Right hindlimb (tissue), 1 donor: Measurements from ENCODE around the gene SPRED3.
"Not testable (repeated sequence)": the region's sequence is repeated elsewhere in the genome, so short reads cannot be mapped to it uniquely, and the experiment has no call there.

Source experiments
- DNase-seq: peaks from one replicate; pipeline ENCODE4 v3.0.0-alpha.2; 2018

Gene SPRED3, protein sequence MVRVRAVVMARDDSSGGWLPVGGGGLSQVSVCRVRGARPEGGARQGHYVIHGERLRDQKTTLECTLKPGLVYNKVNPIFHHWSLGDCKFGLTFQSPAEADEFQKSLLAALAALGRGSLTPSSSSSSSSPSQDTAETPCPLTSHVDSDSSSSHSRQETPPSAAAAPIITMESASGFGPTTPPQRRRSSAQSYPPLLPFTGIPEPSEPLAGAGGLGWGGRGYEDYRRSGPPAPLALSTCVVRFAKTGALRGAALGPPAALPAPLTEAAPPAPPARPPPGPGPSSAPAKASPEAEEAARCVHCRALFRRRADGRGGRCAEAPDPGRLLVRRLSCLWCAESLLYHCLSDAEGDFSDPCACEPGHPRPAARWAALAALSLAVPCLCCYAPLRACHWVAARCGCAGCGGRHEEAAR

DNA sequence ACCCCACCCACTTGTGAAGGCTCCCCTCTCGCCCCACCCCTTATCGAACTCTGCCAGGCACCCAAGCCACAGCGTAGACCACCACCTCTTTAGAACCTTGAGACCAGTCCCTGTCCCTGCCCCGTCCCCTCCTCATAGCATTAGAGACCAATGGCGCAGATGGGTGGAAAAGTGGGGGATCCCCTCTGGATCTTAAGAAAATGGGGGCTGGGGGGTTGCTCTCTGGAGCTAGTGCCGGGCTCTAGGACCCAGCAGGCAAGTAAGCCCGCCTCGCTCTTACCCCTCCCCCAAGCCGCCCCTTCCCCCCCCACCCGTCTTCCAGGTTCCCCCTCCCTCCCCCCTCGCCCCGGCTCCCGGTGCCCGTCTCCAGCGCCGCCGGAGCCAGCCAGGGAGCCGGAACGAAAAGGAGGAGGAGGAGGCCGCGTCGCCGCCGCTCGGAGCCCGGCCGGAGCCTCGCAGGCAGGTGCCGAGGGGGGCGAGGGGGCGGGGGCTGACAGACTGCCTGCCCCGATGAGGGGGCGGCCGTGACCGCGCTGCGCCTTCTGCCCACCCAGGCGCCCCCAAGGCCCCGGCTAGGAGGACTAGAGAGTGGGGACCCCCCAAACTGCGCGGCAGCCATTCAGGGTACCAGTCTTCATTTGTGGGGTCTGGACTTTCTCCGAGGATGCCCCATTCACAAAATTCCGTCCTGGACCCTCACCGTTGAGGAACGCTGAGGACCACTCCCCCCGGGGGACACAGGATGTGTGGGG is at the start of gene SPRED3:
Gene SPRED3, plus strand, starts transcription at position 349 of the 752 bp plus-strand sequence. CDS start 1,606 bp downstream, outside the sequence.
- no peak for DNase-seq

DNA sequence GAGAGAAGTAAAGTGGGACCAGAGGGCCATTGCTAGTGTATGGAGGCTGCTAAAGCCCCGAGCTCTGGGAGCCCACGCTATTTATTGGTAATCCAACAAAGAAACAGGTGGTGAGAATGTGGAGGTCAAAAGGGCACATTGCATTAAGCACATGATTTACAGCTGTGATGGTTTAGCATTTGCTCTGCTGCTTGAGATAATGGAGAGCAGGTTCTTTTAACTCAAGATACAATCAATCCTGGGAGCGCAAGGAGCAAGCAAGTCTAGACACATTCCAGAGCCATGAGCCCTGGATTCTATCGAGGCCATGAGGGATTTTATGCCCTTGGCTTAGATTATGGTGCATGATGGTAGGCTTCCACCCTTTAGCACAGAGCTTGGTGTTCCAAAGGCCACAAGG is 49.5 kb upstream of the SPRED3 start:
- not testable (repeated sequence) for DNase-seq

DNA sequence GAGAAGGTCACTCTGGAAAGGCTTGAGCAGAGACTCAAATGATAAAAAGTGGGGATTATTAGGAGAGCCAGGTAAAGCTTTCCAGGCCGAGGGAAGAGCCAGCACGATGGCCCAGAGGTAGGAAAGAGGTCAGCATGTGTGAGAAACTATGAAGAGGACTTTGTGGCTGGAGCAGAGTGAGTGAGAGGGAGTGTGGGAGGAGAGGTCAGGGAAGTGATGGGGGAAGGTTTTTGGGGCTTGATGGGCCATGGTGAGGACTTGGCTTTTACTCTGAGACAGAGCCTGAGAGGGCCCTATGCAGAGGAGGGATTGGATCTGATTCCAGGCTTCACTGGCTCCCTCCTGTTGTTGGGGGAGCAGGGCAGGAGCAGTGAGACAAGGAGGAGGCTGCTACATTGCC is 47.6 kb upstream of the SPRED3 start:
- no peak for DNase-seq

DNA sequence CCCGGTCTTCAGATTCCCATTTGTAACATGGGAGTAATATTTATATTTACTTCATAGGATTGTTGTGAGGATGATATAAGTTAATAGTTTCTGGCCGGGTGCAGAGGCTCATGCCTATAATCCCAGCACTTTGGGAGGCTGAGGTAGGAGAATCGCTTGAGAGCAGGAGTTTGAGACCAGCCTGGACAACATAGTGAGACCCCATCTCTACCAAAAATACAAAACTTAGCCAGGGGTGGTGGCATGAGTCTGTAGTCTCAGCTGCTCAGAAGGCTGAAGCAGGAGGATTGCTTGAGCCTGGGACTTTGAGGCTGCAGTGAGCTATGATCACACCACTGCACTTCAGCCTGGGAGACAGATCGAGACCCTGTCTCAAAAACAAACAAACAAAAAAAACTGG is 41.7 kb upstream of the SPRED3 start:
- DNase-seq: no peak

DNA sequence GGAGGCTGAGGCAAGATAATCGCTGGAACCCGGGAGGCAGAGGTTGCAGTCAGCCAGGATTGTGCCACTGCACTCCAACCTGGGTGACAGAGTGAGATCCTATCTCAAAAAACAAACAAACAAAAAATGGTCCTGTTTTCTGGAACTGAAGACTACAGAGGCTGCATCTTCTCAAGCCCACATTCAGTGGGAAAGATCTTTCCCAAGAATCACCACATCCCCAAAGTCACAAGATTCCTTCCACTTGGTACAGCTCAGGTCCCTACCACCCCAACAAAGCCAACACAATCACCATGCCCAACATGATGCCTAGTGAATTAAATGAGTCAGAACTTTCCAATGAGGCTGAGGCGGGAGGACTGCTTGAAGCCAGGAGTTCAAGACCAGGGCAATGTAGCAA is 37.6 kb upstream of the SPRED3 start:
- no peak for DNase-seq

DNA sequence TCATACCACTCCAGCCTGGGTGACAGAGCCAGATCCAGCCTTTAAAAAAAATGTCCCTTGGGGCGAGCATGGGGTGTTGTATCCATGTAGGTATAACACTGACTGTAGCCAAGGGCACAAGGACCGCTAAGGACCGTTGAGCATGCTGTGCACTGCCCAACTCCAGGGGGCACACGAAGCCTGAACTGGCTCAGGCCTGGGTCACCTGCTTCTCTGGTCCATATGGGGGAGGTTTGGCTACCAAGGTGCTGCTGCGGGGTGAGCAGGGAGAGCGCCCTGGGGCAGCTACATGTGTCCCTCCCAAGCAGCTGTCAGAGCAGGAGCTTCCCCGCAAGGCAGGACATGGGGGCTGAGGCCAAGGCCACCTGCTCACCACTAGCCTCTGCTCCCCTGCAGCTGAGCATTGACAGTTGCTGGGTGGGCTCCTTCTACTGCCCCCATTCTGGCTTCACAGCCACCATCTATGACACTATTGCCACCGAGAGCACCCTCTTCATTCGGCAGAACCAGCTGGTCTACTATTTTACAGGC is 36.6 kb upstream of the SPRED3 start:
- no peak for DNase-seq

DNA sequence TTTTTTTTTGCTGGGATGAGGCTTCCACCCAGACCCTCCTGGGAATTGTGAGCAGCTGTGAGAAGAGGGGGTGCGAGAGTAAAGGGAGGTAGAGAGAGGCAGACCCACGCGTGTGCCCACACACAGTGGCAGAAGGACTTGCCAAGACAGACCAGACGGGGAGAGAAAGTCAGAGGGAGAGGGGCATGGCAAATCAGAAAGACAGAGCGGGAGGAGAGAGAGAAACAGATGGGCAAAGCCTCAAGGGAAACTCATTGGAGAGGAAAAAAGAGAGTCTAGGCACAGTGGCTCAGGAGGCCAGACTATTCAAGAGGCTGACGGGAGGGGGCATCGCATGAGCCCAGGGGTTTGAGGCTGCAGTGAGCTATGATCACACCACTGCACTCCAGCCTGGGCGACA is 35.9 kb upstream of the SPRED3 start:
- DNase-seq: no peak

DNA sequence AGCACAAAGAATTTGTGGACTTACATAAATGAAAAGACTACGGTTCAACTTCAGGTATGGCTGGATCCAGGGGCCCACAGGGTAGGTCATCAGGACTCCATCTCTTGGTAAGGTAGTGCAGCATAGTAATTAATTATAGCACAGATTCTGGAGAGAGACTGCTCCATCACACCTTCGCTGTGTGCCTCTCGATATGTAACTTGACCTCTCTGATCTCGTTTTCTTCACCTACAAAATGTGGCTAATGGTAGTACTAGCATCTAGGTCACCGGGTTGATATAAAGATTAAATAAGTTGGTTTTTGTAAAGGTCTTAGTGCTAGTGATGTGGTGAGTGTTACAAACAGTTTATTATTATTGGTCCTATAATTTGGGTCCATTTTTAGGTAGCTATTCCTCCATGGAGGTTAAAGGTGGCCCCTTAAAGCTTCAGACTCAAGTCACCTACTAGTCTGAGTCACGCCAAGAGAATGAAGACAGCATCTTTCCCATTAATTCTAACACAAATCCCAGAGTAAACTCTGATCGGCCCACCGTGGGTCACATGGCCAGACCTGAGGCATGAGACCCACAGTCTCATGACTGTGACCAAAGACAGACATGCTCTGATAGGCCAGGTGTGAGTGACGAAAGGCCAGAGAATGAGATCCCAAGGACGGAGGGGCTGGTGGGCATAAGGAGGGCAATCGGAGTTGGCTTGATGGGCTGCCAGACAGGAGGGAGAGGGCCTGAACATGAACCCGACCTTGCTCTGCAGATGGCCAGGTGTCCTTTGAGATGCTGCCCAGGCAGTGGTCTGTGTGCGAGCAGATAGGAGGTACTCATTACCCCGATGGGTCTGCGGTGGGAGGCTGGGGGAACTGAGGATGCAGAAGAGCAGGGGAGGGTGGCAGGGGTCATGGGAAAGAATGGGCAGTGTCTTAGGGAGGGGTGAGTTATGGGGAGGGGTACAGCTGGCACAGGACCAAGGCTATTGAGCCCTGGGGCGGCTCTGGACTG is 32.5 kb upstream of the SPRED3 start:
- DNase-seq: no peak

DNA sequence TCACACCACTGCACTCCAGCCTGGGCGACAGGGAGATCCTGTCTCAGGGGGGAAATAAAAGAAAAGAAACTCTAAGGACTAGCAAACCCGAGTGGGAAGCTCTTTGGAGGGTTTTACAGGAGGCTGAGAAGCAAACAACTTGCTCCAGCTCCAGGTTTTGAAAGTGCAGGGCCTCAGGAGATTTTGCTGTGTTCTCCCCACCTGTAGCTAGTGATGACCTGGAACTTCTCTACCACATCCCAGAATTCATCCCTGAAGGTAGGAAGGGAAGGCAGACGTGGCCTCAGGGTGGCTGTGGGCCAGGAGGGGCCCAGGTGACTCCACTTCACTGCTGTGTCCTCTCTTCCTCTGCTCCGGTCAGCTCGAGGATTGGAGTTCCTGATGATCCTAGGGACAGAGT is 30.4 kb upstream of the SPRED3 start:
- DNase-seq: no peak

DNA sequence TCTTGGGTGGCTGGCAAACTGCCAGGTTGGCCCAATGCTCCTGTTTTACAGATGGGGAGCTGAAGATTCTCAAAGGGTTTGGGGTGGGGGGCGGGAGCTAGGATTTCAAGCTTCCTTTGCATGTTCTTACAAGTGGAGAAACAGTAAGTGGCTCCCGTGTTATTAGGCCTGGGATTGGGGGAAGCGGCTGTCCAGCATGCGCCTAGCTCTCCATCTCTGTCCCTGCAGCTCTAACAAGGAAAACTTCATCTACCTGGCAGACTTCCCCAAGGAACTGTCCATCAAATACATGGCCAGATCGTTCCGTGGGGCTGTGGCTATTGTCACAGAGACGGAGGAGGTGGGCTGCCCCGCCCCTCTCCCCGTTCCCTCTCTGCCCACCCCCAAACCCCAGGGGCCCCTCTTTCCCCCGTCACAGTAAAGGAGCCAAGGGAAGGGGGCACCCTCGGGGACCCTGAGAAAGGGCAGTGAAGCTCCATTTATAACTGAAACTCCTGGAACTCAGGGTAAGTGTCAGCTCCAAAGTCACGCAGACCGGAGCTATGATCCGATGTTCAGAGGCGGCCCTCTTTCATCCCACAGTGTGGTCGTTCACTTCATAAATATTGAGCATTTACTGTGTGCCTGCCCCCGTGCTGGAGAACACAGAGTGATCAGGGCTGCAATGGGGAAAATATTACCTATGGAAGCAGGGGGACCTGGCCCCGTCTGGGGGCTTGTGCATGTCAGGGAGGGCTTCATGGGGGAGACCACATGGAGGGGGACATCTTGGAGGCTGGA is 29.1 kb upstream of the SPRED3 start:
- no peak for DNase-seq

DNA sequence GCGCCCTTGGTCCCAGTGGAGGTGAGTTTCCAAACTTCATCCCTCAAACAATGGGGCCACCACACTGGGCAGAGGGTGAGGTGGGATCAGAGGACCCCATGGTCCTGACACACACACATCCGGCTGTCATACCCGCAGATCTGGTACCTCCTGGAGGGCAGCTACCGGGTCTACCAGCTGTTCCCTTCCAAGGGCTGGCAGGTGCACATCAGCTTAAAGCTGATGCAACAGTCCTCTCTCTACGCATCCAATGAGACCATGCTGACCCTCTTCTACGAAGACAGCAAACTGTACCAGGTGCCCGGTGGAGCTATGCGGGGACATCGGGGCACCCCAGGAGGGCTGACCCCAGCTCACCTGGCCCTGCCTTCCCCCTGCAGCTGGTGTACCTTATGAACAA is 28.1 kb upstream of the SPRED3 start:
- DNase-seq: no peak

DNA sequence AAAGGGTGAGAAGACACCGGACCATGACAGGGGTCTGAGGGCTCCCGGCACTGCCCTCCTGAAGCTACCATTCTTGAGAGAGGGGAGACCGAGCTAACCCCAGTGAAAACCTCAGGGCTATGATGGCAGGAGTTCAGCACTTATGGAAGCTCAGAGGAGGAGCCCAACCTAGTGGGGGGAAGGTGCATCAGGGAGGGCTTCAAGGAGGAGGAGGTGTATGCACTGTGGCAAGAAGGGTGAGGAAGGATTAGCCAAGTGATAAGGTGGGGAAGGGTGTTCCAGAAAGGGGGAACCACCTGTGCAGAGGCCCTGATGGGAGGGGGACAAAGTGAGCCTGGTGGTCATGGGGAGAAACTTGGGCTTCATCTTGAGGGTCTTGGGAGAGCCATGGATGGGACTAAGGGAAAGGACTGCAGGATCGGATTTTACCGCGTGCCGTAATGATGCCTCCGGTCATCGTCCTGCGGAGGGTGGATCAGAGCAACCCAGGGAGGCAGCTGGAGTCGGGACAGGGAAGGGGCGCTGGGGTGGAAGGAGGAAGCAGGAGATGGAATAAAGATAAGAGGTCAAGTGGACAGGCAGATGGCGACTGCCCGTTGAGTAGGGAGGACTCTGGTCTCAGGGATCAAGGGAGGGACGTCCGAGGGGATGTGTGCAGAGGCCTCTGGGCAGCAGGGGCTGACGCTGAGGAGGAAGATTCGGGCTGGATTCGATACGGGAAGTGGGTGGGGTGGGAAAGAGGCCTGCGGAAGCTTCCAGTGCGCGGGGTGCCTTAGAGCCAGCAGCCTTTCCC is 27.5 kb upstream of the SPRED3 start:
- DNase-seq: no peak

DNA sequence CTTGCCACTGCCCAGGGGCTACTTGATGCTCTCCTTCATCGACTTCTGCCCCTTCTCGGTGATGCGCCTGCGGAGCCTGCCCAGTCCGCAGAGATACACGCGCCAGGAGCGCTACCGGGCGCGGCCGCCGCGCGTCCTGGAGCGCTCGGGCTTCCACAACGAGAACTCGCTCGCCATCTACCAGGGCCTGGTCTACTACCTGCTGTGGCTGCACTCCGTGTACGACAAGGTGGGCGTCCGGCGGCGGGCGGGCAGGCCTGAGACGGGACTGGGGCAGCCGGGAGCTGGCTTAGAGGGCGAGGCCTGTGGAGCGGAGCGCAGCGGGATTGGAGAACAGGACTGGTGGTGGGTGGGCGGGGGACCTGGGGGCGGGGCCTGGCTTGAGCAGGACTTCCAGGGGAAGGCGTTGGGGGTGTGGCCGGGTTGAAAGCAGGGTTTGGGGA is 26.8 kb upstream of the SPRED3 start:
- peak; percentile 86 for DNase-seq

DNA sequence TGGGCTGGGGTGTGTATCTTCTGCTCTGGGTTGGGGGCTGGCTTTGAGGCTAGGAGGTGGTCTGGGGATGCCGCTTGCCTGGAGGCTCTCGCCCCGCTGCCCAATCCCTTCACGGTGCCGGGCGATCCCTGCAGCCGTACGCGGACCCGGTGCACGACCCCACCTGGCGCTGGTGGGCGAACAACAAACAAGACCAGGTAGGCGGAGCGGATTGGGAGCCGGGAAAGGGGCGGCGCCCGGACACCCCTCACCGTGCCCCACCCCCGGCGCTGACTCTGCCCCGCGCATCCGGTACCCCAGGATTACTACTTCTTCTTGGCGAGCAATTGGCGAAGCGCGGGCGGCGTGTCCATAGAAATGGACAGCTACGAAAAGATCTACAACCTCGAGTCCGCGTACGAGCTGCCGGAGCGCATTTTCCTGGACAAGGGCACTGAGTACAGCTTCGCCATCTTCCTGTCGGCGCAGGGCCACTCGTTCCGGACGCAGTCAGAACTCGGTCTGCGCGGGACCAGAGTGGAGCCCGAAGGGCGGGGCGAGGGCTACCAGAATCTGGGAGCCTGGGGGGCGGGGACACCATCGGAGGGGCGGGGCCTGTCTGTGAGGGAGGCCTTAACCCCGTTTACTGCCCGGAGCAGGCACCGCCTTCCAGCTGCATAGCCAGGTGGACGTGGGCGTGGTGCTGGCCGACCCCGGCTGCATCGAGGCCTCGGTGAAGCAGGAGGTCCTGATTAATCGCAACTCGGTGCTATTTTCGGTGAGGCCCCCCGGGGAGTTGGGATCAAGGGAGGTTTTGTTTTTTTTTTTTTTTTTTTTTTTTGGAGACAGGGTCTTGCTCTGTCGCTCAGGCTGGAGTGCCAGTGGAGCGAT is 26.2 kb upstream of the SPRED3 start:
- peak; percentile 71 for DNase-seq

DNA sequence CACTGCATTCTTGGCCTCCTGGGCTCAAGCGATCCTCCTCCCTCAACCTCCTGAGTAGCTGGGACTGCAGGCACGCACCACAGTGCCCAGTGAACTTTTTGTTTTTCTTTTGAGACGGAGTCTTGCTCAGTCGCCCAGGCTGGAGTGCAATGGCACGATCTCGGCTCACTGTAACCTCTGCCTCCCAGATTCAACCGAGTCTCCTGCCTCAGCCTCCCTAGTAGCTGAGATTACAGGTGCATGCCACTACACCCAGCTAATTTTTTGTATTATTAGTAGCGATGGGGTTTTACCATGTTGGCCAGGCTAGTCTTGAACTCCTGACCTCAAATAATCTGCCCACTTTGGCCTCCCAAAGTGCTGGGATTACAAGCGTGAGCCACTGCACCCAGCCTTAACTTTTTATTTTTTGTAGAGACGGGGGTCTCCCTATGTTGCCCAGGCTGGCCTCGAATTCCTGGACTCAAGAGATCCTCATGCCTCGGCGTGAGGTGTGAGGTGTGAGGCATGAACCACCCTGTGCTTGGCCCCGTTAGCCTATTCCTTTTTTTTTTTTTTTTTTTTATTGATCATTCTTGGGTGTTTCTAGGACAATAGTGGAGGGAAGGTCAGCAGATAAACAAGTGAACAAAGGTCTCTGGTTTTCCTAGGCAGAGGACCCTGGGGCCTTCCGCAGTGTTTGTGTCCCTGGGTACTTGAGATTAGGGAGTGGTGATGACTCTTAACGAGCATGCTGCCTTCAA is 25.4 kb upstream of the SPRED3 start:
- DNase-seq: not testable (repeated sequence)

DNA sequence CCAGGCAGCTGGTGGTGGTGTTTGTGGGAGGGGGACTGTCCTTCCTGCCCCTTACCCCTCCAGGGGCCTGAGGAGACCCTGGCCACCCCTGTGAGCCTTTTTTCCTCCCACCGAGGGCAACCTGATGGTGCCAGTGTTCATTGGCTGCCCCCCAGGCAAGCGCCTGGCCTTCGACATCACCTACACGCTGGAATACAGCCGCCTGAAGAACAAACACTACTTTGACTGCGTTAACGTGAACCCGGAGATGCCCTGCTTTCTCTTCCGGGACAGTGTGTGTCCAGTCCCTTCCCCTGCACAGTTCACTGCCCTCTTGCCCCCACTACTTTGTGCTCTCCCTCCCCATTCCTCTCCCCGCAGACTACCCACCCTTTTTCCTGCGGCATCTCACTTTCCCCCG is 21.5 kb upstream of the SPRED3 start:
- no peak for DNase-seq

DNA sequence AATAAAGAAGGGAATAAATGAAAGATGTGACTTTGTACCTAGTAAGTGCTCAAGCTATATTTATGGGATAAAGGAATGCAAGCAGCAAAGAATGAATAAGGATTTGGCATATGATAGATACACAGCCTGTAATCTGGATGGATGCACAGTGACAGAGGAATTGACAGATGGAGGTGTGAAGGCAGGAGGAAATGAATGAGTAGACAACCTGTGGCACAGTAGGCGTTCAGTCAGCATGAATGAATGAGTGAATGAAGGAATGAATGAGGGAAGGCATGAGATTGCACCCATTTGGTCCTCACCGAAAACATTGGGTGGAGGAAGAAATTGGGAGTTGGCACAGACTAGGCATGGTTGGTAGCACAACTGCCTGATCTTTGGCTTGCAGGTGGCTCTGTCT is 18.9 kb upstream of the SPRED3 start:
- no peak for DNase-seq

DNA sequence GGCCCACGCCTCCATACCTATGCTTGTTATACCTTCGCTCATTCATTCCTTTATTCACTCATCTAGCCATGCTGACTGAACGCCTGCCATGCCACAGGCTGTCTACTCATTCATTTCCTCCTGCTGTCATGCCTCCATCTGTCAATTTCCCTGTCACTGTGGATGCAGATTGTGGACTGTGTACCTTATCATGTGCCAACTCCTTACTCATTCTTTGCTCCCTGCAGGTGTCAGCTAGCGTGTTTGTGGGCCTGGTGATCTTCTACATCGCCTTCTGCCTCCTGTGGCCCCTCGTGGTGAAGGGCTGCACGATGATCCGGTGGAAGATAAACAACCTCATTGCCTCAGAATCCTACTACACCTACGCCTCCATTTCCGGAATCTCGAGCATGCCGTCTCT is 18.2 kb upstream of the SPRED3 start:
- DNase-seq: no peak

DNA sequence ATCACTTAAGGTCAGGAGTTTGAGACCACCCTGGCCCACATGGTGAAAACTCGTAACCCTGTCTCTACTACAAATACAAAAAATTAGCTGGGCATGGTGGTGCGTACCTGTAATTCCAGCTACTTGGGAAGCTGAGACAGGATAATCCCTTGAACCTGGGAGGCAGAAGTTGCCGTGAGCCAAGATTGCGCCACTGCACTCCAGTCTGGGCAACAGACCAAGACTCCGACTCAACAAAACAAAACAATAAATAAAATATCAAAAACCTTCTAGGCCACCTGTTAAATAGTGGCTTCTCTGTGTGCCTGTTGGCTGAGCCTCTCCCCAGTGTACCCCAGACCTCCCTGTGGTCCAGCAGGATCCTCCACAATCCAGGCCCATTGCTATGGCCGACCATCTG is 17.4 kb upstream of the SPRED3 start:
- DNase-seq: no peak
